HepG2 (cell line): ENCODE data around the gene RRBP1. TPM values are rescaled to one million over a fixed set of nuclear protein-coding genes. Genes with fewer than 3 reads are reported as not detected.

Source experiments
- AGO2 ChIP-seq: fragments of 200-400 bp; formaldehyde crosslinking; optimal IDR thresholded peaks from 2 replicates; pipeline ENCODE3; 2017; ENCODE audit warnings: mild to moderate bottlenecking, low read depth, low read length, moderate library complexity
- ATF1 ChIP-seq: IDR thresholded peaks from 2 replicates; pipeline ENCODE4 v1.6.1; 2016; ENCODE audit warnings: mild to moderate bottlenecking, control low read depth
- CHD4 ChIP-seq: fragments of 200-600 bp; sonication (generic); IDR thresholded peaks from 2 replicates; pipeline ENCODE4 v1.7.0; 2017; ENCODE audit warnings: mild to moderate bottlenecking, low read length, borderline replicate concordance
- RBM22 ChIP-seq: fragments of 200-400 bp; formaldehyde crosslinking; optimal IDR thresholded peaks from 2 replicates; pipeline ENCODE3; 2017; ENCODE audit warnings: mild to moderate bottlenecking, low read length, moderate library complexity
- SMC3 ChIP-seq: IDR thresholded peaks from 2 replicates; pipeline ENCODE4 v1.6.1; 2011; ENCODE audit warnings: low read length, improper control_type of control experiment
- TP53 ChIP-seq: sonication (generic); formaldehyde crosslinking; conservative IDR thresholded peaks from 2 replicates; pipeline ENCODE4 v1.4.0; 2020; ENCODE audit warnings: missing genetic modification reagents
- ZBTB8A ChIP-seq: sonication (generic); formaldehyde crosslinking; IDR thresholded peaks from 2 replicates; pipeline ENCODE4 v1.4.0; 2020; ENCODE audit warnings: mild to moderate bottlenecking, low read depth, missing genetic modification reagents, borderline replicate concordance
- ZFP90 ChIP-seq: sonication (generic); formaldehyde crosslinking; IDR thresholded peaks from 2 replicates; pipeline ENCODE4 v1.8.0; 2022; ENCODE audit warnings: missing genetic modification reagents, mild to moderate bottlenecking, inconsistent platforms, borderline replicate concordance
- ZNF251 ChIP-seq: sonication (generic); formaldehyde crosslinking; IDR thresholded peaks from 2 replicates; pipeline ENCODE4 v1.9.0; 2021; ENCODE audit warnings: mild to moderate bottlenecking, missing genetic modification reagents
- ZNF784 ChIP-seq: sonication (generic); formaldehyde crosslinking; IDR thresholded peaks from 2 replicates; pipeline ENCODE4 v1.5.1; 2020; ENCODE audit warnings: missing genetic modification reagents, mild to moderate bottlenecking, borderline replicate concordance
- ZSCAN5A ChIP-seq: sonication (generic); formaldehyde crosslinking; IDR thresholded peaks from 2 replicates; pipeline ENCODE4 v1.8.0; 2022; ENCODE audit warnings: mild to moderate bottlenecking, missing genetic modification reagents, borderline replicate concordance
- polyA plus RNA-seq, 8 experiments: library from polyadenylated mRNA; depleted of rRNA in 3 of 8; stranded (reverse) in 7 of 8; unstranded in 1 of 8; fragments of >200 nt; fragmentation: Illumina TruSeq in 4 of 8; extraction: Trizol in 4 of 8; gene quantifications; 2 replicates each; pipeline versions ENCODE4 v1.2.1 to v1.2.3, GENCODE V29; 2011 to 2016; ENCODE audit warnings: low read depth in 4 of 8, missing spikeins in 1 of 8, mixed read lengths in 1 of 8; ENCODE audit not compliant: insufficient read depth in 1 of 8
- total RNA-seq, 5 experiments: library from RNA; depleted of rRNA; stranded (reverse); fragments of >200 nt; fragmentation: Illumina TruSeq; extraction: Trizol; gene quantifications; 2 replicates each; pipeline ENCODE4 v1.2.3, GENCODE V29; 2016; ENCODE audit warnings: low read depth in 1 of 5
- TF ChIP-seq, protein P1 (sequence below), 2 experiments: fragments of 450-650 bp in 1 of 2; sonication (generic) in 1 of 2; formaldehyde crosslinking in 1 of 2; IDR thresholded peaks; 2 replicates each; pipeline versions ENCODE4 v1.6.1 to v1.8.0; 2016 to 2022; ENCODE audit warnings: antibody characterized with exemption in 1 of 2, mild to moderate bottlenecking in 1 of 2, missing genetic modification reagents in 1 of 2
- TF ChIP-seq, protein P2 (sequence below): IDR thresholded peaks from 2 replicates; pipeline ENCODE4 v1.6.1; 2016; ENCODE audit warnings: missing genetic modification reagents, missing compliant biosample characterization
- TF ChIP-seq, protein P3 (sequence below): sonication (generic); formaldehyde crosslinking; IDR thresholded peaks from 2 replicates; pipeline ENCODE4 v1.8.1; 2023; ENCODE audit warnings: missing genetic modification reagents, inconsistent platforms, borderline replicate concordance

Gene RRBP1
- total and polyA plus RNA-seq, 2 of the 13 experiments (the other 11 are each of a cell fraction or from before 2014, with no cell fraction given) = 150 to 222 TPM

- TF ChIP-seq, protein P1, sequence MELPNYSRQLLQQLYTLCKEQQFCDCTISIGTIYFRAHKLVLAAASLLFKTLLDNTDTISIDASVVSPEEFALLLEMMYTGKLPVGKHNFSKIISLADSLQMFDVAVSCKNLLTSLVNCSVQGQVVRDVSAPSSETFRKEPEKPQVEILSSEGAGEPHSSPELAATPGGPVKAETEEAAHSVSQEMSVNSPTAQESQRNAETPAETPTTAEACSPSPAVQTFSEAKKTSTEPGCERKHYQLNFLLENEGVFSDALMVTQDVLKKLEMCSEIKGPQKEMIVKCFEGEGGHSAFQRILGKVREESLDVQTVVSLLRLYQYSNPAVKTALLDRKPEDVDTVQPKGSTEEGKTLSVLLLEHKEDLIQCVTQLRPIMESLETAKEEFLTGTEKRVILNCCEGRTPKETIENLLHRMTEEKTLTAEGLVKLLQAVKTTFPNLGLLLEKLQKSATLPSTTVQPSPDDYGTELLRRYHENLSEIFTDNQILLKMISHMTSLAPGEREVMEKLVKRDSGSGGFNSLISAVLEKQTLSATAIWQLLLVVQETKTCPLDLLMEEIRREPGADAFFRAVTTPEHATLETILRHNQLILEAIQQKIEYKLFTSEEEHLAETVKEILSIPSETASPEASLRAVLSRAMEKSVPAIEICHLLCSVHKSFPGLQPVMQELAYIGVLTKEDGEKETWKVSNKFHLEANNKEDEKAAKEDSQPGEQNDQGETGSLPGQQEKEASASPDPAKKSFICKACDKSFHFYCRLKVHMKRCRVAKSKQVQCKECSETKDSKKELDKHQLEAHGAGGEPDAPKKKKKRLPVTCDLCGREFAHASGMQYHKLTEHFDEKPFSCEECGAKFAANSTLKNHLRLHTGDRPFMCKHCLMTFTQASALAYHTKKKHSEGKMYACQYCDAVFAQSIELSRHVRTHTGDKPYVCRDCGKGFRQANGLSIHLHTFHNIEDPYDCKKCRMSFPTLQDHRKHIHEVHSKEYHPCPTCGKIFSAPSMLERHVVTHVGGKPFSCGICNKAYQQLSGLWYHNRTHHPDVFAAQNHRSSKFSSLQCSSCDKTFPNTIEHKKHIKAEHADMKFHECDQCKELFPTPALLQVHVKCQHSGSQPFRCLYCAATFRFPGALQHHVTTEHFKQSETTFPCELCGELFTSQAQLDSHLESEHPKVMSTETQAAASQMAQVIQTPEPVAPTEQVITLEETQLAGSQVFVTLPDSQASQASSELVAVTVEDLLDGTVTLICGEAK (IDR thresholded peaks at IDR 0.05) = no peak
- TF ChIP-seq, protein P1 (CRISPR knock-in tag; IDR thresholded peaks at IDR 0.05) = no peak
- TF ChIP-seq CHD4 (no peak), ATF1 (CRISPR knock-in tag) (no peak), ZNF251 (CRISPR knock-in tag) (no peak), ZBTB8A (CRISPR knock-in tag) (no peak), ZSCAN5A (CRISPR knock-in tag) (no peak), AGO2 (peak; percentile 40), SMC3 (no peak), ZNF784 (CRISPR knock-in tag) (no peak), ZFP90 (no peak), TP53 (no peak), RBM22 (peak; percentile 13)
- TF ChIP-seq, protein P2, sequence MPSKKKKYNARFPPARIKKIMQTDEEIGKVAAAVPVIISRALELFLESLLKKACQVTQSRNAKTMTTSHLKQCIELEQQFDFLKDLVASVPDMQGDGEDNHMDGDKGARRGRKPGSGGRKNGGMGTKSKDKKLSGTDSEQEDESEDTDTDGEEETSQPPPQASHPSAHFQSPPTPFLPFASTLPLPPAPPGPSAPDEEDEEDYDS (CRISPR knock-in tag) = no peak
- TF ChIP-seq, protein P3, sequence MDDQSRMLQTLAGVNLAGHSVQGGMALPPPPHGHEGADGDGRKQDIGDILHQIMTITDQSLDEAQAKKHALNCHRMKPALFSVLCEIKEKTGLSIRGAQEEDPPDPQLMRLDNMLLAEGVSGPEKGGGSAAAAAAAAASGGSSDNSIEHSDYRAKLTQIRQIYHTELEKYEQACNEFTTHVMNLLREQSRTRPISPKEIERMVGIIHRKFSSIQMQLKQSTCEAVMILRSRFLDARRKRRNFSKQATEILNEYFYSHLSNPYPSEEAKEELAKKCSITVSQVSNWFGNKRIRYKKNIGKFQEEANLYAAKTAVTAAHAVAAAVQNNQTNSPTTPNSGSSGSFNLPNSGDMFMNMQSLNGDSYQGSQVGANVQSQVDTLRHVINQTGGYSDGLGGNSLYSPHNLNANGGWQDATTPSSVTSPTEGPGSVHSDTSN = no peak
These were observed 3.7 kb downstream of the RRBP1 start (continued) for GRCh38 chr20:17678295-17678694.
